Stomach (tissue), 4 donors: ENCODE data around the gene DYSF.

Experiments
- CTCF ChIP-seq, 7 experiments: fragments of 450-650 bp in 4 of 7; fragments of 200-600 bp in 3 of 7; sonication (generic) in 3 of 7; IDR thresholded peaks; one replicate each; pipeline ENCODE4 v1.5.1; 2016 to 2019; ENCODE audit warnings: antibody characterized with exemption in 7 of 7, control low read depth in 2 of 7, mild to moderate bottlenecking in 1 of 7
- EP300 ChIP-seq: sonication (generic); formaldehyde crosslinking; IDR thresholded peaks from one replicate; pipeline ENCODE4 v1.6.1; 2017; ENCODE audit warnings: antibody characterized with exemption
- POLR2A ChIP-seq, 4 donors: fragments of 450-650 bp; IDR thresholded peaks; one replicate each; pipeline ENCODE4 v1.6.1; 2016; ENCODE audit warnings: antibody characterized with exemption in 4 of 4, control low read depth in 2 of 4, mild to moderate bottlenecking in 1 of 4, moderate library complexity in 1 of 4

DNA sequence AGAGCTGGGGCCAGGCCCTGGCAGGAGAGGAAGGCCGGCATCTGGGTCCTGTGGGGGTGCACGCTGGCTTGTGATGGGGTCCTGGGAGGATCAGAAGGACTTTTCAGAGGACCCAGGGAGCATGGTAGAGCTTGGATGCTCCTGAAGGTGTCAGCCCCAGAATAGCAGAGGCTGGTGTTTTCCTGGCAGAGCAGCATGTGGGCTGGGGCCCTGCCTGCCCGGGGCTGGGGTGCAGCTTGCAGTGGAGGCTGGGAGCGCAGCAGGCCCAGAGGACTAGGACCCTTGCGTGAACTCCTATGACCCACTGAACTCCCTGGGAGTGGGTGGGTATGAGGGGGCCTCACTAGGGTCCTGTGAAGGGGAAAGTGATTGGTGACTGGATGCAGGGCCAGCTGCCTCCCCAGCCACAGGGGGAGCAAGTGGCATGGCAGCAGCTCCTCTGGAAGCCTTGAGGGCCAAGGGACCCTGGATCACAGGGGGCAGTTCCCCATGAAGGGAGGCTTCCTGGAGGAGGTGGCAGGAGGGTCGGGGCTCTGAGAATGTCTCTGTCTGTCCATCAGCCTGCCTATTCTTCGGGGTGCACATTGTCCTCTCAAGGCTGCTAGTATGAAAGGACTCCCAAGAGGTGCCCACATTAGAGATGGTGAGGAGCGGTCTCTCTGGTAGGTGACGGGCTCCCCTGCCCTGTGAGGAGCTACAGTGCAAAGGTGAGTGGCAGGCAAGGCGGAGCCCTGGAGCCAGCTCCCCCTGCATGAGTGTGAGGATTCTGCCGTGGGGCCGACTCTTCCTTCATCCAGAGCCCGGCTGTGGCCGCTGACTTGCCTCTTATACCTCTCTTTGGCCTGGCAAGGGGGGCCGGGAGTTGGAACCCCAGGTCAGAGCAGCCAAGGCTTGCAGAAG, 249.0 kb downstream of the DYSF start:
- TF ChIP-seq CTCF (IDR thresholded peaks at IDR 0.05) = no peak
- no peak for TF ChIP-seq EP300
- TF ChIP-seq POLR2A (IDR thresholded peaks at IDR 0.05) = no peak
